ENCODE measurements around the gene SERPINF2.
"Not testable (repeated sequence)": the region's sequence is repeated elsewhere in the genome, so short reads cannot be mapped to it uniquely, and the experiment has no call there.

SERPINF2 gene

DNA sequence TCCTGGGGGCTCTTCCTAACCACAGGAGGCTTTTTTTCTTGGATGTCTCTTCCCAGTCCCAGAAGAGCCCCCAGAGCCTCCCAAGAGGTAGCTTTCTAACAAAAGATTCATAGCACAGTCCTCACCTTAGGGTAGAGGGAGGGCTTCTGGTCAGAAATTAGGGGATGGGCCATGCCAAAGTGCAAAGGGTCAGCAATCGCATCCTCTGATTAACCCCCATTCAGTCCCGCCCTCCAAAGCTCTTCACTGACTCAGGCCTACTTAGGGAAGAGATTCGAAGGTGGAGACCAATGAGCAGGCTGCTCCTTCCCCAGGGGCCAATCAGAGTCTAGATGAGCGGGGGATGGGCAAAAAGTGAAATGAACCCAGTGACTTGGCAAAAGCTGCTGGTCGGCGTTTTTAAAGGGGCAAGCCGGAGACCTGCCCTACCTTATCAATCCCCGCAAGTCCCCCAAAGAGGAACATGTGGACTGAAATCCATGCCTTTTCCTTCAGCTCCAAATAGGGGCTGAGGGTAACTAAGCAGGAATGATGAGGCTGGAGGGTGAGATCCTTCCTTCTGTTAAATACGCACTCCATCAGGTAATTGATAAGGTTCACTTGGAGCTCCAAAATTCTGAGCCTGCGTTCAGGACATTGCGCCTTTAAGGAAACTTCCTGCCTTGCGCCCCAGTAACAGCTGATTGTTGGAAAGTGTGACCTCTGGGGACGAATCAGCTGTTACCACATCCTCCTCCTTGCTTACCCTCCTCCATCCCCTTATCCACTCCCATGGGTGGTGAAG is 25.6 kb upstream of the SERPINF2 start:
- peak; percentile 89 for DNase-seq

DNA sequence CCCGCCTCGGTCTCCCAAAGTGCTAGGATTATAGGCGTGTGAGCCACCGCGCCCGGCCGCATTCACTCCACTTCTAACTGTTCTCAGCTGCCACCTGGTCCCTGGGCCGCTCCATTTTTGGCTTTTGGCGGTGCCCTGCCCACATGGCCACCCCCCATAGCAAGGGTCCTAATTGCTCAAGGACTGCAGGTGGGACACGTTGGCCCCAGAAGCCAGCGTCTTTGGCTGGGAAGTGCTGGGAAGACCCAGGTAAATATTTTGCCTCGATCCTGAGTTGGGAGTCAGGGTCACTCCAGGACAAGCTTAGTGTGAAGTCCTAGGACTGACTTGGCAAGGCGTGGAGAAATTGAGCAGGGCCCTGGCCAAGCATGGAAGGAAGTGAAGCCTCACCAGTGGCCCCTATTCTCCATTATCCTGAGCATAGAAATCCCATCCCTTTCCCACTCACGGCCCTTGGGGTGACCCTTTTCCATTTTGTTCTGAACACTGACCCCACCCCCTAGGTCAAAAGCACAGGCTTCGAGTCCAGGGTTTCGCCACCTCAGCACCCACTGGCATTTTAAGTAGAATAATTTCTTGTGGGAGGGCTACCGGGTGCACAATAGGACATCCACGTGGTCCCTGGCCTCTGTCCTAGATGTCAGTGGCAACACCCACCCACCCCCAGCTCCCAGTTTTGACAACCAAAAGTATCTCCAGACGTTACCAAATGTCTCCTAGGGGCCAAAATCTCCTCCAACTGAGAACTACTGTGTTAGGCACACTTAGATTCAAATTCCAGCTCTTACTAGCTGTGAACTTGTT is 24.1 kb upstream of the SERPINF2 start:
- no peak for DNase-seq

DNA sequence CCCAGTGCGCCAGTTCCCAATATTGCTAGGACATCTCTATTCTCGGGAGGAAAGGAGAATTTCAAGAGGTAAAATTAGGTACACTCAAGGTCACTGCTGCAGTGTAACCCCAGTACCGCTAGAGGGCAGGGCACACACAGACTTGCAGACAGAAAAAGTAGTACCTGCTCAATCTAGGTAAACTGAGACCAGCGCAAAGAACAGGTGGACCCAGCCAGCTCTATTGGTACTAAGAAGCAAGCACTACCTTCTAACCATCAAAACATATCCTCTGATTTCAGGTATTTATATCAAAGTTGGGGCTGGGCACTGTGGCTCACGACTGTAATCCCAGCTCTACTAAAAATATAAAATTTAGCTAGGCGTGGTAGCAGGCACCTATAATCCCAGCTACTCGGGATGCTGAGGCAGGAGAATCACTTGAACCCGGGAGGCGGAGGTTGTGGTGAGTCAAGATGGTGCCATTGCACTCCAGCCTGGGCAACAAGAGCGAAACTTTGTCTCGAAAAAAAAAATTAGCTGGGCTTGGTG is 21.8 kb upstream of the SERPINF2 start:
- peak; percentile 82 for DNase-seq

DNA sequence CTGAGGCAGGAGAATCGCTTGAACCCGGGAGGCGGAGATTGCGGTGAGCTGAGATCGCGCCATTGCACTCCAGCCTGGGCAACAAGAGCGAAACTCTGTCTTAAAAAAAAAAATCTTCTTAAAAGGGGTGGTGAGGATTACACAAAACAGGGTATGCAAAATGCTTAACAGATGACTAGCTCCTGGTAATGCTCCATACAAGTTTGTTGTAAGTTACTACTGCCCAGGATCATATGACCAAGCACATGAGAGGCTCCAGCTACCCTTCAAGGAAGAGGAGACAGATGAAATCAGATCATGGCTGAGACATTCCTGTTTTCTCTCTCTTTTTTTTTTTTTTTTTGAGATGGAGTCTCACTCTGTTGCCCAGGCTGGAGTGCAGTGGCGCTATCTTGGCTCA is 20.6 kb upstream of the SERPINF2 start:
- not testable (repeated sequence) for DNase-seq

DNA sequence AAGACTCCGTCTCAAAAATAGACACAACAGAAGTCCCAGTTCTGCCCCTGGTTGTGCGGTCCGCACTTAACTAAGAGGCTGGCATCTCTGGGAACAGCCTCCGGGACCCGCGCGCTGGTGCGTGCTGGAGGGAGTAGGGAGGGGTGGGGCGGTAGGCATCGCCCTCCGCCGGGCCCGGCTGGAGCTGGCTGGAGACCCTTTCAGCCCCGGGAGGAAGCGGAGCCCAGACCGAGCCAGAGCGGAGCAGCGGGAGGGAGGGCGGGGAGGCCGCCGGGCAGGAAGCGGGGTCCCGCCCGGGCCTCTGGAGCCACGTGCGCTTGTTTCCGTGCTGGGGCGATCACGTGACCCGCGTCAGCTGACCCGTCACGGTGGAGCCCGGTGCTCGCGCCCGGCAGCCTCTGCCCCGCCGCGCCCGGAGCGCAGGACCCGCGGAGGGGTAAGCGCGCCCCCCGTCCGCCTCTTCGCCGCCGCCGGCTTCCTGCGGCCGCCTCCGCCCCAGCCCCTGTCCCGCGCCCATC is 18.3 kb upstream of the SERPINF2 start, which contains the start of gene WDR81:
TSS of gene WDR81 (plus strand) at position 354 of the 518 bp plus-strand sequence. CDS start 256 bp downstream, outside the sequence.
- DNase-seq: peak; percentile 91

DNA sequence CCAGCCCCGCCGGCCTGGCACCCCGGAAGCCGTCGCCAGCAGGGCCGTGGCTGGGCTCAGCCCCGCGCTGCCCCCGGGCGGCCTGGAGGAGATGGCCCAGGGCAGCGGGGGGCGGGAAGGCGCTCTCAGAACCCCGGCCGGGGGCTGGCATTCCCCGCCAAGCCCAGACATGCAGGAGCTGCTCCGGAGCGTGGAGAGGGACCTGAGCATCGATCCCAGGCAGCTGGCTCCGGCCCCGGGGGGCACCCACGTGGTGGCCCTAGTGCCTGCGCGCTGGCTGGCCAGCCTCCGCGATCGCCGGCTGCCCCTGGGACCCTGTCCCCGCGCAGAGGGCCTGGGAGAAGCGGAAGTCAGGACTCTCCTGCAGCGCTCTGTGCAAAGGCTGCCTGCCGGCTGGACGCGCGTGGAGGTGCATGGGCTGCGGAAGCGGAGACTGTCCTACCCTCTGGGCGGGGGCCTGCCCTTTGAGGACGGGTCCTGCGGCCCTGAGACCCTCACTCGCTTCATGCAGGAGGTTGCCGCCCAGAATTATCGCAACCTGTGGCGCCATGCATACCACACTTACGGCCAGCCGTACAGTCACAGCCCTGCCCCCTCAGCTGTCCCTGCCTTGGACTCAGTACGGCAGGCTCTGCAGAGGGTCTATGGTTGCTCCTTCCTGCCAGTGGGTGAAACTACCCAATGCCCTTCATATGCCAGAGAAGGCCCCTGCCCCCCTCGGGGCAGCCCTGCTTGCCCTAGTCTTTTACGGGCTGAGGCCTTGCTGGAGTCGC is 17.6 kb upstream of the SERPINF2 start:
- DNase-seq: no peak

DNA sequence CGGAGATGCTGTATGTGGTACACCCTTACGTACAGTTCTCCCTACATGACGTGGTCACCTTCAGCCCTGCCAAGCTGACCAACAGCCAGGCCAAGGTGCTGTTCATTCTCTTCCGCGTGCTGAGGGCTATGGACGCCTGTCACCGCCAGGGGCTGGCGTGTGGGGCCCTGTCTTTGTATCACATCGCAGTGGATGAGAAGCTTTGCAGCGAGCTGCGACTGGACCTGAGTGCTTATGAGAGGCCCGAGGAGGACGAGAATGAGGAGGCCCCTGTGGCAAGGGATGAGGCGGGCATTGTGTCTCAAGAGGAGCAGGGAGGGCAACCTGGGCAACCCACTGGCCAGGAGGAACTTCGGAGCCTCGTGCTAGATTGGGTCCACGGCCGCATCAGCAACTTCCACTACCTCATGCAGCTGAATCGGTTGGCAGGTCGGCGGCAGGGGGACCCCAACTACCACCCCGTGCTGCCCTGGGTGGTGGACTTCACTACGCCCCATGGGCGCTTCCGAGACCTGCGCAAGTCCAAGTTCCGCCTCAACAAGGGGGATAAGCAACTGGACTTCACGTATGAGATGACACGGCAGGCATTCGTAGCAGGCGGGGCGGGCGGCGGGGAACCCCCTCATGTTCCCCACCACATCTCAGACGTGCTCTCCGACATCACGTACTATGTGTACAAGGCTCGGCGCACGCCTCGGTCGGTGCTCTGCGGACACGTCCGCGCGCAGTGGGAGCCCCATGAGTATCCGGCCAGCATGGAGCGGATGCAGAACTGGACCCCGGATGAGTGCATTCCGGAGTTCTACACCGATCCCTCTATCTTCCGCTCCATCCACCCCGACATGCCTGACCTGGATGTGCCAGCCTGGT is 16.8 kb upstream of the SERPINF2 start:
- DNase-seq: no peak

DNA sequence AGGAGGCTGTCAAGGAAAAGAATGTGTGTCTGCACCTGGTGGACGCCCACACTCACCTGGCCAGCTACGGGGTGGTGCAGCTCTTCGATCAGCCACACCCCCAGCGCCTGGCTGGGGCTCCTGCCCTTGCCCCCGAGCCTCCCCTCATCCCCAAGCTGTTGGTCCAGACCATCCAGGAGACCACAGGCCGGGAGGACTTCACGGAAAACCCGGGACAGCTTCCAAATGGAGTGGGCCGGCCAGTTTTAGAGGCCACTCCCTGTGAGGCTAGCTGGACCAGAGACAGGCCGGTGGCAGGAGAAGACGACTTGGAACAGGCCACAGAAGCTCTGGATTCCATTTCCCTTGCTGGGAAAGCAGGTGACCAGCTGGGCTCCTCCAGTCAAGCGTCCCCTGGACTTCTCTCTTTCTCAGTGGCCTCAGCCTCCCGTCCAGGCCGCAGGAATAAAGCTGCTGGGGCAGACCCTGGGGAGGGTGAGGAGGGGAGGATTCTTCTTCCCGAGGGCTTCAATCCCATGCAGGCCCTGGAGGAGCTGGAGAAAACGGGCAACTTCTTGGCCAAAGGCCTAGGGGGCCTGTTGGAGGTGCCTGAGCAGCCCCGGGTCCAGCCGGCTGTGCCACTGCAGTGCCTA is 15.9 kb upstream of the SERPINF2 start:
- no peak for DNase-seq

DNA sequence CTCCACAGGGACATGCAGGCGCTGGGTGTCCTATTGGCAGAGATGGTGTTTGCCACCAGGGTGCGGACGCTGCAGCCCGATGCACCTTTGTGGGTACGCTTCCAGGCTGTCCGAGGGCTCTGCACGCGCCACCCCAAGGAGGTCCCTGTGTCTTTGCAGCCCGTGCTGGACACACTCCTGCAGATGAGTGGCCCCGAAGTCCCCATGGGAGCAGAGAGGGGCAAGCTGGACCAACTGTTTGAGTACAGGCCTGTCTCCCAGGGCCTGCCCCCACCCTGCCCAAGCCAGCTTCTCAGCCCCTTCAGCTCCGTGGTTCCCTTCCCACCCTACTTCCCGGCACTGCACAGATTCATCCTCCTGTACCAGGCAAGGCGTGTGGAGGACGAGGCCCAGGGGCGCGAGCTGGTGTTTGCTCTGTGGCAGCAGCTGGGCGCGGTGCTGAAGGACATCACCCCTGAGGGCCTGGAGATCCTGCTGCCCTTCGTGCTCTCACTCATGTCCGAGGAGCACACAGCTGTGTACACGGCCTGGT is 15.3 kb upstream of the SERPINF2 start:
- no peak for DNase-seq

DNA sequence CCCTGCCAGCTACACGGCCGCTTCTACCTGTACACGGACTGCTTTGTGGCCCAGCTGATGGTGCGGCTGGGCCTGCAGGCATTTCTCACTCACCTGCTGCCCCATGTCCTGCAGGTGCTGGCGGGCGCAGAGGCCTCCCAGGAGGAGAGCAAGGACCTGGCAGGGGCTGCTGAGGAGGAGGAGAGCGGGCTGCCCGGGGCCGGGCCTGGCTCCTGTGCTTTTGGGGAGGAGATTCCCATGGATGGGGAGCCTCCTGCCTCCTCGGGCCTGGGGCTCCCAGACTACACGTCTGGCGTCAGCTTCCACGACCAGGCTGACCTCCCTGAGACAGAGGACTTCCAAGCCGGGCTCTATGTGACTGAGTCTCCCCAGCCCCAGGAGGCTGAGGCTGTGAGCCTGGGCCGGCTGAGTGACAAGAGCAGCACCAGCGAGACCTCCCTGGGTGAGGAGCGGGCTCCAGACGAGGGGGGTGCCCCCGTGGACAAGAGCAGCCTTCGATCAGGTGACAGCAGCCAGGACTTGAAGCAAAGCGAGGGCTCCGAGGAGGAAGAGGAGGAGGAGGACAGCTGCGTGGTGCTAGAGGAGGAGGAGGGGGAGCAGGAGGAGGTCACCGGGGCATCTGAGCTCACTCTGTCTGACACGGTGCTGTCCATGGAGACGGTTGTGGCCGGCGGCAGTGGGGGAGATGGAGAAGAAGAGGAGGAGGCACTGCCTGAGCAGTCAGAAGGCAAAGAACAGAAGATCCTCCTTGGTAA is 14.6 kb upstream of the SERPINF2 start:
- DNase-seq: no peak

DNA sequence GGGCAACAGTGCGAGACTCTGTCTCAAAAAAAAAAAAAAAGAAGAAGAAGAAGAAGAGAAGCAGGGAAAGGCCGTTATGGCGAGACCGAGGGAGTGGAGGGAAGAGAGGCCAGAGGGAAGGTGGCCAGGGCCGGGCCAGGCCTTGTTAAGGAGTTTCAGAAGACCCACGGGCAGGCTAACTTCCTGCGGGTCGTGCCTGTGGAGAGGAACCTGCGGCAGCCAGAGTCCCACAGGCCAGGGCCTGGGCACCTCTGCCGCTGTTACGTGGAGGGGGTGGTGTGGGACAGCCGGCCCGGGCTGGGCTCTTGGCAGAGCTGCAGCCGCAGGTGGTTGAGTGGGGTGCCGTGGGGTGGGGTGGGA is 12.7 kb upstream of the SERPINF2 start:
- no peak for DNase-seq

DNA sequence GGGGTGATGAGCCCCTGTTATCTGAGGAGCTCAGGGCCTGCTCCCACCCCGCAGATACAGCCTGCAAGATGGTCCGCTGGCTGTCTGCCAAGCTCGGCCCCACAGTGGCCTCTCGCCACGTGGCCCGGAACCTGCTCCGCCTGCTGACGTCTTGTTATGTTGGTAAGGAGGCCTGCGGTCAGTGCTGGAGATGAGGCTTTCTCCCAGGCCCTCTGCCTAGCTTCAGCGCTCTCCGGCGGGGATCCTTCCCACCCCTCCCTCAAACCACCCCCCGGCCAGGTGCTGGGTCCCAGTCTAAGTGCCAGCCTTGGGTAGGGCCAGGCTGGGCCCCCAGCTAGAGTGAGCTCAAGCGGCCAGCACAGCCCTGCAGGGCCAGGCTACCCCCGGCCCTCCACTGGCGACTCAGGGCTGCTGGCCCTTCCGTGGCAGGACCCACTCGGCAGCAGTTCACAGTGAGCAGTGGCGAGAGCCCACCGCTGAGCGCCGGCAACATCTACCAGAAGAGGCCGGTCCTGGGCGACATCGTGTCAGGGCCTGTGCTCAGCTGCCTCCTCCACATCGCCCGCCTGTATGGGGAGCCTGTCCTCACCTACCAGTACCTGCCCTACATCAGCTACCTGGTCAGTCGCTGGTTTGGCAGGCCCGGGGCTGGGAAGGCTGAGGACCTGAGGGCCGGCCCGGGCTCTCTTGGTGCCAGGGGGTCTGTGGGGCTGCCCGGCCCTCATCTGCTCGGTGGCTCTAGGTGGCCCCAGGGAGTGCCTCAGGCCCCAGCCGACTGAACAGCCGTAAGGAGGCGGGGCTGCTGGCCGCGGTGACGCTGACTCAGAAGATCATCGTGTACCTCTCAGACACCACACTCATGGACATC is 12.1 kb upstream of the SERPINF2 start:
- no peak for DNase-seq

DNA sequence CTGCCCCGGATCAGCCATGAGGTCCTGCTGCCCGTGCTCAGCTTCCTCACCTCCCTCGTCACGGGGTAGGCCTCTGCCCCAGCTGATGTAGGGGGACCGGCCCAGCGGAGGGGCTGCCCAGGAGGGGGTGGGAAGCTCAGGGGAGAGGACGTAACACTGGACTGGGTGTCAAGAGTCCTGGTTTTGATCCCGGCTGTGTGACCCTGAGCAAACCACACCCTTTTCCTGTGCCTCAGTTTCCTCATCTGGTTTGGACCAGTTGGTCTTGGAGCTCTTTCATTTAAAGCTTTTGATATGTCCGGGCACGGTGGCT is 11.5 kb upstream of the SERPINF2 start:
- no peak for DNase-seq

DNA sequence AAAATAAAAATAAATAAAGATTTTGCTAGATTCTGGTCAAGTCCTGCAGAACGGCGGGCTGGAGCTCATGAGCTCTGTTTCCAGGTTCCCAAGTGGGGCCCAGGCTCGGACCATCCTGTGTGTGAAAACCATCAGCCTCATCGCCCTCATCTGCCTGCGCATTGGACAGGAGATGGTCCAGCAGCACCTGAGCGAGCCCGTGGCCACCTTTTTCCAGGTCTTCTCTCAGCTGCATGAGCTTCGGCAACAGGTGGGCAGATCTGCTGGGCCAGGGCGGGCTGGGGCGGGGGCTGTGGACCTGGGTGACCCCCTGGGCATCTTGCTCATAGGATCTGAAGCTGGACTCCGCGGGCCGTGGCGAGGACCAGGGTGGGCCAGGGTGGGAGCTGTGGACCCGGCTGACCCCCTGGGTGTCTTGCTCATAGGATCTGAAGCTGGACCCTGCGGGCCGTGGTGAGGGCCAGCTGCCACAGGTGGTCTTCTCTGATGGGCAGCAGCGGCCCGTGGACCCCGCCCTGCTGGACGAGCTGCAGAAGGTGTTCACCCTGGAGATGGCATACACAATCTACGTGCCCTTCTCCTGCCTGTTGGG is 10.3 kb upstream of the SERPINF2 start:
- DNase-seq: no peak

DNA sequence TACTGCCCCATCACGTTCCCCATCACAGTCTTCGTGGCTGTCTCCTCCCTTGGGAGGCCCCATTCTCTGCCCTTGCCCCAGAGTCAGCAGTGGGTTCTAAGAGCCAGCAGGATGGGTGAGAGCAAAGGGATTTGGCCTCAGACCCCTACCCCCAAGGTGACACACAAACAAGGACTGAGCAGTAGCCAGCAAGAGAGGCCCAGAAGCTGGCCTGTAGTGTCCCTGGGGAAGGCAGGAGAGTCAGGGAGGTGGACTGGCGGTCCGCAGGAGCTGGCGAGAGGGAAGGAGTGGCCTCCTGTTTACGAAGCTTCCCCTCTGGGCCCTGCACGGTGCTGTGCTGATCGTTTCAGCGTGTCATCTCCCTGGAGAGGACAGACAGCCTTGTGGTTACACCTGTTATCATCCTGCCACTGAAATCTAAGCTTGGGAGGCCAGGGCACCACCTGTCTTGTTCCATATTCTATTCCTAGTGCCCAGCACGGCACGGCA is 9.8 kb upstream of the SERPINF2 start:
- no peak for DNase-seq

DNA sequence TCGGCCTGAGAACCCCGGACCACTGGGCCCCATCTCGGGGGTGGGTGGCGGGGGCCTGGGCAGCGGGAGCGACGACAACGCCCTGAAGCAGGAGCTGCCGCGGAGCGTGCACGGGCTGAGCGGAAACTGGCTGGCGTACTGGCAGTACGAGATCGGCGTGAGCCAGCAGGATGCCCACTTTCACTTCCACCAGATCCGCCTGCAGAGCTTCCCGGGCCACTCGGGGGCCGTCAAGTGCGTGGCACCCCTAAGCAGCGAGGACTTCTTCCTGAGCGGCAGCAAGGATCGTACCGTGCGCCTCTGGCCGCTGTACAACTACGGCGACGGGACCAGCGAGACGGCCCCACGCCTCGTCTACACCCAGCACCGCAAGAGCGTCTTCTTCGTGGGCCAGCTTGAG is 8.9 kb upstream of the SERPINF2 start:
- no peak for DNase-seq

DNA sequence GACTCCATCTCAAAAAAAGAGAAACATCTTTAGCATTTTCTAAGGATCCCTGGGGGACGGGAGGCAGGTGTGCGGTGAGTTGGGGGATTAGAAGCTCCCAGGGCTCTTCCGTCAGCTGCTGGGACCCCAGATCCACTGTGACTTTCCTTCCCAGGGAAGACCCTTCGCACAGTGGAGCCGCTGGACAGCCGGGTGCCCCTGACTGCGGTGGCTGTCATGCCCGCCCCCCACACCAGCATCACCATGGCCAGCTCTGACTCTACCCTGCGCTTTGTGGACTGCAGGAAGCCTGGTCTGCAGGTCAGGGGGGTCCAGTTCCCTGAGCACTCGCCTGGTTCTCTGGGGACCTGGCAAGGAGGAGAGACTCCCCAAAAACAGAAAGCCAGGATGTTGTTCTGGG is 7.3 kb upstream of the SERPINF2 start:
- DNase-seq: no peak

DNA sequence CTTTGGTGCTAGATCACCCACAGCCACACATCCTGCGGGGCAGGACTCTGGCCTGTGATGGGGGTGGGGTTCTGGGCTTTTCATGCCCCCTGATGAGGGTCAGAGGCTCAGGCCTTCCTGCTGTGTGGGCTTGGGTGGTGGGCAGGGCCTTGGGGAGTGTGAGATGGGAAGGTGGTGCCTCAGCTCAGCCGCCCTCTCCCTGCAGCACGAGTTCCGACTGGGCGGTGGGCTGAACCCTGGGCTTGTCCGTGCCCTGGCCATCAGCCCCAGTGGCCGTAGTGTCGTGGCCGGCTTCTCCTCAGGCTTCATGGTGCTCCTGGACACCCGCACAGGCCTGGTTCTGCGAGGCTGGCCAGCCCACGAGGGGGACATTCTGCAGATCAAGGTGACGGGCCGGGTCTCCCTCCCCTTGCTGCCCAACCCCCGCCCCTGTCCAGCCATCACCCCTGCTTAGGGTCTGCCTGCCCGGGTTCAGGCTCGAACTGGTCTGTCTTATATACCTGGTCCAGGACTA is 6.8 kb upstream of the SERPINF2 start:
- no peak for DNase-seq

Data from stimulated activated CD8-positive, alpha-beta memory T cell treated with anti-CD3 and anti-CD28 coated beads, Interleukin-4, amount 100 ng/mL, for 48 hours (primary cell).